ENCODE data around the gene HK1.

DNA sequence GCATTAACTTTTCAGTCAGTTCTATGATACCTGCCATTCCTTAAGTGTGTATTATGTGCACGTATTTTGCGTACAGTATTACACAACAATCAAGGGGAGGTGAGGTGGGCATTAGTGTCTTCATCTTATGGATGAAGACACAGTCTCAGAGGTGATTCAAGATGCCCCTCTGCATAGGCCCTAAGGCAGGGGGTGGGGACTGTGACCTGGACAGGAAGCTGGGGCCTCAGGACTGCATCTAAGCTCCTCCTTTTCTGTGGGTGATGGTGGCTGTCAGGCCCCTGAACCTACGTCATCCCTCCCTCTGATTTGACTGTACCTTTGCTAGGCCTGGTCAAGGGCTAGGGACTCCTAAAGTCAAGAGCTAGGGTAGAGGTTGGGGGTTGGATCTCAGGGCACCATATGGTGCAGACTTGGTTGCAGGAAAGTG lies 38.9 kb downstream of the HK1 start:
- TF ChIP-seq CEBPB (IDR thresholded peaks at IDR 0.05; ENCODE audit: low read depth, low read length), result peak; percentile 63; the same call in 1 of the 2 replicates
- TF ChIP-seq, protein P1, sequence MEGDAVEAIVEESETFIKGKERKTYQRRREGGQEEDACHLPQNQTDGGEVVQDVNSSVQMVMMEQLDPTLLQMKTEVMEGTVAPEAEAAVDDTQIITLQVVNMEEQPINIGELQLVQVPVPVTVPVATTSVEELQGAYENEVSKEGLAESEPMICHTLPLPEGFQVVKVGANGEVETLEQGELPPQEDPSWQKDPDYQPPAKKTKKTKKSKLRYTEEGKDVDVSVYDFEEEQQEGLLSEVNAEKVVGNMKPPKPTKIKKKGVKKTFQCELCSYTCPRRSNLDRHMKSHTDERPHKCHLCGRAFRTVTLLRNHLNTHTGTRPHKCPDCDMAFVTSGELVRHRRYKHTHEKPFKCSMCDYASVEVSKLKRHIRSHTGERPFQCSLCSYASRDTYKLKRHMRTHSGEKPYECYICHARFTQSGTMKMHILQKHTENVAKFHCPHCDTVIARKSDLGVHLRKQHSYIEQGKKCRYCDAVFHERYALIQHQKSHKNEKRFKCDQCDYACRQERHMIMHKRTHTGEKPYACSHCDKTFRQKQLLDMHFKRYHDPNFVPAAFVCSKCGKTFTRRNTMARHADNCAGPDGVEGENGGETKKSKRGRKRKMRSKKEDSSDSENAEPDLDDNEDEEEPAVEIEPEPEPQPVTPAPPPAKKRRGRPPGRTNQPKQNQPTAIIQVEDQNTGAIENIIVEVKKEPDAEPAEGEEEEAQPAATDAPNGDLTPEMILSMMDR (conservative IDR thresholded peaks at IDR 0.05; ENCODE audit: low read depth, low read length), result no peak
- TF ChIP-seq RAD21 (IDR thresholded peaks at IDR 0.05; ENCODE audit: low read length), result no peak
- no peak for TF ChIP-seq POLR2A (IDR thresholded peaks at IDR 0.05; ENCODE audit: low read depth, low read length)
- no peak for TF ChIP-seq MXI1 (IDR thresholded peaks at IDR 0.05; ENCODE audit: borderline replicate concordance, low read depth, low read length)
- no peak for TF ChIP-seq SMC3 (IDR thresholded peaks at IDR 0.05; ENCODE audit: low read depth, low read length)
